H4 (cell line): Measurements from ENCODE around the gene GPR160. TPM values are rescaled to one million over a fixed set of nuclear protein-coding genes. Genes with fewer than 3 reads are reported as not detected.
A peak's percentile ranks its signal among the peaks of the same experiment; 100 is the strongest.

Experiments
- DNase-seq: peaks from one replicate; pipeline ENCODE4 v3.0.0-alpha.2; 2015; ENCODE audit warnings: low spot score
- total RNA-seq: library from RNA; depleted of rRNA; stranded (reverse); fragments of >200 nt; shearing (Covaris generic); gene quantifications from 2 replicates; pipeline ENCODE4 v1.2.3, GENCODE V29; 2014

The GPR160 gene
- total RNA-seq, 1 experiment from 2014 or later: 5.6 TPM

DNA sequence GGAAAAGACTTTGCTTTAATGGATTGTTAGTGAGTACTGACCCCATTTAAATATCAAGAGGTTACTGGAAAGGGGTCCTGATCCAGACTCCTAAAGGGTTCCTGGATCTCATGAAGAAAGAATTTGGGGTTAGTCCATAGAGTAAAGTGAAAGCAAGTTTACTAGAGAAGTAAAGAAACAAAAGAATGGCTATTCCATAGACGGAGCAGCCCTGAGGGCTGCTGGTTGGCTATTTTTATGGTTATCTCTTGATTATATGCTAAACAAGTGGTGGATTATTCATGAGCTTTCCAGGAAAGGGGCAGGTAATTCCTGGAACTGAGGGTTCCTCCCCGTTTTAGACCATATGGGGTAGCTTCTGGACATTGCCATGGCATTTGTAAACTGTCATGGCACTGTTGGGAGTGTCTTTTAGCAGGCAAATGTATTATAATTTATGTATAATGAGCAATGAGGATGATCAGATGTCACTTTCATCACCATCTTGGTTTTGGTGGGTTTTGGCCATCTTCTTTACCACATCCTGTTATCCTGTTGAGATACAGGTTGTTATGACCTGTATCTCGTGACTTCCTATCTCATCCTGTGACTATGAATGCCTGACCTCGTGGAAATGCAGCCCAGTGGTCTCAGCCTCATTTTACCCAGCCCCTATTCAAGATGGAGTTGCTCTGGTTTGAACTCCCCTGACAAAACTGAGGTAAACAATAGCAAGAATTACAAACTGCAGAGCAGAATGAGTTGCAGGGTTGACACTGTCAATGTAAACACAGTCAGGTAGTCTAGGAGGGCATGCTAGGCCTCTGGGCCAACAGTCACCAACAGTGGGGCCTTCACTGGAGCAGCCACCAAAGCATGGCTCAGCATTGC lies 10.3 kb upstream of the GPR160 start:
- DNase-seq: no peak

- no peak for DNase-seq
Observed at GRCh38 chr3:170033489-170033888, 4.3 kb upstream of the GPR160 start.

DNA sequence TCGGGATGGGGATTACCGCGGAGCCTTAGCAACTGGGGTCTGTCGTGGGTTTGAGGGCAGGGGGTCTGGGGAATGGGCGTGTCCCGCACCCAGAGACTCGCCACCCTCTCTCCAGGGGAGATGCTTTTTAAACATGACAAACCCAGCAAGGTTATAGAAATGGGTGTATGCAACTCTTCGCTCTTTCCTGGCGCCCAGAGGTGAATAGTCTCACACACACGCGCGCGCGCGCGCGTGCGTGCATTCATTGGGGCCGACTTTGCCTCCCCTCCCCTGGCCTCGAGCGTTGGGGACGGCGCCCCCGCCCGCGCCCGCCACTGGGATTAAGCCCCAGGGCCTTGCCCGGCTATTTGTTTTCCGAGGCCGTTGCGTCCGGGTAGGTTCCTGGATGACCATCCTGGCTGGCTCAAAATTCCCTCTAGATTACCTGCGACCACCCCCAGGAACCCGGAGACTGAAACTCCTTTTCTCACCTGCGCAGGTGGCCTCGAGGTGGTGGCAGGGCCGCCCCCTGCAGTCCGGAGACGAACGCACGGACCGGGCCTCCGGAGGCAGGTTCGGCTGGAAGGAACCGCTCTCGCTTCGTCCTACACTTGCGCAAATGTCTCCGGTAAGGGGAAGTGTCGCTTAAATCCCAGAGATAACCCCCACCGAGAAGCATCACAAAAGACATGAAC lies 777 bp downstream of the GPR160 start:
- no peak for DNase-seq

DNA sequence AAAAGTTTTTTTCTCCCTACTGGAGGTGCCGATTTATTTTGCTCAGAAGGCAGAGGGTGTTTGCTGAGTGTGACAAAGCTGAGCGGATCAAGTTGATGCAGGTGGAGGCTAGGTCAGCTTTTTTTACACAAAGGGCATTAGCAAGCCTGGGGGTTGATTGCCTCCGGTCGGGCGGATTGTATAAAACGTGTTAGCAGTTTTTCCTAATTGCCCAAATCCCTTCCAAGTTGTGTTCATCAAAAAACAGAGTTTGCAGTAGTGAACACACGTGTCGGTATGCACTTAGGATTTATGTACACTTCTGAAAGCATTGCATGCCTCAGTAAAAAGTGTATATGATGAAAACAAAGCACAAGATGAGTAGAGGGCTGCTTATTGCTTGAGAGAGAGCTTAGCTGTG lies 2.6 kb downstream of the GPR160 start:
- DNase-seq: no peak

- no peak for DNase-seq
Observed at GRCh38 chr3:170043506-170043905, 5.7 kb downstream of the GPR160 start.

GRCh38 chr3:170044271-170044670 lies 6.5 kb downstream of the GPR160 start:
- no peak for DNase-seq

DNA sequence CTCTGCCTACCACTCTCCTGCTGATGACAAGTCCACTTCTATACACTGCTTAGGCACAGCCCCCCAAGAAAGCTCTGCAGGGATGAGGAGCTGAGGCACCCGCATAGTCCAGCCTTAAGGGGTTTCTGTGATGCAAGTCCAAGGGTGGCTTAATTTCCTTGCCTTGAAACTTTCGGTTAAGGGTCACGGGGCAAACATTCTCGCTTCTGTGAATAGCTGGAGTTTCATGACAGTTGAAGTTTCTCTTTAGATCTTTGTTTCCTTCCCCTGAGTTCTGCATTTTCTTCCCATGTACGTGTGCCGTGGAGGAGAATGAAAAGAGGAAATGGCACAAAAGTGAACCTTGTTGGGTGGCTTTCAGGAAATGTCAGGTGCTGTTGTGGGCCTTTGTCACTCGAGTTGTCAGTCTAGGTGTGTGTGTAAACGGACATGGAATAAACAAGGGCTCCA lies 7.0 kb downstream of the GPR160 start:
- no peak for DNase-seq

- DNase-seq: no peak
Observed at GRCh38 chr3:170046269-170047132, 8.7 kb downstream of the GPR160 start.

DNA sequence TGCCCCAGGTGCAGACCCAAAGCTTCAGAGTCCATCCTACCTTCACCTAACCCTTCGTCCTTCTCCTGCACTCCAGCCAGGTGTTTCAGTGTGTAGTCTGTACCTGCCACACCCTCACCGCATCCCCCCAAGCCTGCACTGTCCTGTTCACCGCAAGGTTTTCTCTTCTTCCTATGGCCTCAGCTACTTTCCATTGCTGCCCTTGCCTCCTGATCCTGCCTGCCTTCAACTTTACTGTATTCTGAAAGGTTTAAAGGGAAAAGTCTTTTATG lies 9.3 kb downstream of the GPR160 start:
- no peak for DNase-seq

- peak; percentile 46 for DNase-seq
Observed at GRCh38 chr3:170049146-170050000, 11.6 kb downstream of the GPR160 start.

GRCh38 chr3:170050753-170051152 lies 13.0 kb downstream of the GPR160 start:
- DNase-seq: no peak

DNA sequence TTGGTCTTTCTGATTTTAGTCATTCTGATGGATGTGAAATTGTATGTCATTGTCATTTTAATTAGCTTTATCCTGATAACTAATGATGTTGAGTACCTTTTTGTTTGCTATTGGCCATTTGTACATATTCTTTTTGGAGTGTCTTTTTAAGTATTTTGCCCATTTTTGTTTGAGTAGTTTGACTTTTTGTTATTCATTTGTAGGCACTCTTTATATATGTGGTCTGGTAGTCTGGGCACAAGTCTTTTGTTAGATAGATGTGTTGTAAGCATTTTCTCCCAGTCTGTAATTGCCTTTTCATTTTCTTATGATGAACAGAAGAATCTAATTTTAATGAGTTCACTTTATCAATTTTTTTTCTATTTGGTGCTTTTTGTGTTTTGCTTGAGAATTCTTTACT lies 14.6 kb downstream of the GPR160 start:
- no peak for DNase-seq

DNA sequence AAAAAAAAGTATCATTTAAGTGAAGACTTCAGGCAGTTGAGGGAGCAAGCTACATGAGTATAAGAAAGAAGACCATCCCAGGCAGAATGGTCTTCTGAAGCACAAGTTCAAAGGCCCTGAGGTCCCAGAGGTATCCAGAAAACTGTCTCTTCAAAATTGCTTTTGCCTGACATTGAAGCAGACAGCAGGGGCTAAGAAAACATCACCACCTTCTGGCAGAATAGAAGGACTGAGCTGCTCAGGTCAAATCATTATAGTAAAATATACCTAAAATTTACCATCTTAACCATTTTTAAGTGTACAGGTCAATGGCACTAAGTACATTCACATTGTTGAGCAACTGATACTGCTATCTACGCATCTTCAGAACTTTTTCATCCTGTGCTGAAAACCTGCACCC lies 16.4 kb downstream of the GPR160 start:
- no peak for DNase-seq

- DNase-seq: no peak
Observed at GRCh38 chr3:170055209-170055608, 17.4 kb downstream of the GPR160 start.

DNA sequence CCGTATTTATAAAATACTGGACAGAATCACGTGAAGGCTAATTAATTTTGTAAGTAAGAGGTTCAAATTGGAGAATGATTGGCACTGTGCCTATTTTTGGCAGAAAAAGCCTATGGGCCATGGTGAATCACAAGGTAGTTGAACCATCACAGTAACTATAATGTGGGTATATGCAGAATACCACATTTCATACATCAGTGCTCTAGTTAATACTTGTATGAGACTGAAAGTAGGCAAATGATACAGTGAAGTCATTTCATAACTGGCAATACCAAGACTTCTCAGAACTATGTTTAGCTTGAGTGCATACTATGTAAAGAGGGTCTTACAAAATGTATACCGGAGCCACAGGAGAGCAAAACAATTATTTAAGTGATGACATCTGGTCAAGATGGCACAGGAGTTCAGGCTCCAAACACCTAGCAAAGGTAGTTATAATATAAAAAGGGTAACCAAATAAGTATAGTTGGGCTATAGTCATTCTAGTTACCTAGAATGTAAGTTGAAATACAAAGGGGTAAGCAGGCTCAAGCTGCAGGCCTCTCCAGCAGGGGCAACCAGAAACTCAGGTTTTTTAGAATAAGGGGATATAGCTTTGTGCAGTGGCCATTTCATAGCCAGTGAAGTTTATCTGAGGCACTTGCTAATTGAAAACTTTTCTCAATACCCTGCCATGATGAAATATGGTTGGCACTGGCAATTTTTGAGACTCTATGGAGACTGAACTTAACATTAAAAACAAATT lies 19.1 kb downstream of the GPR160 start:
- no peak for DNase-seq

GRCh38 chr3:170057550-170057949 lies 19.8 kb downstream of the GPR160 start:
- DNase-seq: no peak

- DNase-seq: no peak
Observed at GRCh38 chr3:170058127-170058526, 20.3 kb downstream of the GPR160 start.

GRCh38 chr3:170059447-170059846 lies 21.7 kb downstream of the GPR160 start:
- no peak for DNase-seq

GRCh38 chr3:170062068-170062467 lies 24.3 kb downstream of the GPR160 start:
- no peak for DNase-seq

GRCh38 chr3:170062769-170063168 lies 25.0 kb downstream of the GPR160 start:
- no peak for DNase-seq

- DNase-seq: no peak
Observed at GRCh38 chr3:170063691-170064090, 25.9 kb downstream of the GPR160 start.
